ENCODE measurements around the gene GP9.
"Not testable (repeated sequence)": the region's sequence is repeated elsewhere in the genome, so short reads cannot be mapped to it uniquely, and the experiment has no call there.

GRCh38 chr3:129111076-129111780 is 50.6 kb downstream of the GP9 start:
- not testable (repeated sequence) for TF ChIP-seq CTCF (conservative IDR thresholded peaks at IDR 0.05; ENCODE audit: low read depth, low read length); EZH2 (IDR thresholded peaks at IDR 0.05; ENCODE audit: borderline replicate concordance, low read depth, low read length, poor library complexity, severe bottlenecking)

Measured in A673 (cell line).